HepG2 (cell line): ENCODE measurements around the gene MRGPRG. TPM values are rescaled to one million over a fixed set of nuclear protein-coding genes. Genes with fewer than 3 reads are reported as not detected.

Experiments used
- ATAC-seq: fragments of 200-7000 bp; cut with Tn5 transposase; 3 replicates; pipeline ENCODE4 v1.9.1; 2020; ENCODE audit warnings: mild to moderate bottlenecking, moderate library complexity
- BruUV-seq: library from RNA; stranded (reverse); fragments of 400-500 nt; replicated peaks from 2 replicates; lab custom pipeline; 2021; lab: Mats Ljungman, UMichigan
- CTCF ChIA-PET: fragments of 300-600 bp; formaldehyde crosslinking; extraction: SDS; loops from one replicate; lab custom pipeline; 2021; ENCODE audit warnings: low total read pairs, inconsistent platforms, low intra/inter-chr PET ratio; lab: Yijun Ruan, JAX
- POLR2A ChIA-PET: fragments of 350-600 bp; sonication (Branson Sonifier 250); formaldehyde crosslinking; loops from one replicate; lab custom pipeline; 2020; ENCODE audit warnings: antibody characterized with exemption, inconsistent platforms; lab: Yijun Ruan, JAX
- DNase-seq: peaks from one replicate; pipeline ENCODE4 v3.0.0-alpha.2; 2015; ENCODE audit warnings: low spot score
- FAIRE-seq: peaks from 3 replicates; lab custom pipeline; 2011; peaks lifted over from hg19 to GRCh38; lab: Jason Lieb, UNC
- H2AFZ ChIP-seq: one replicate; pipeline ENCODE4 v1.6.1; 2011; ENCODE audit warnings: low read length, inconsistent platforms
- H3K27ac ChIP-seq: fragments of 300-600 bp; 3 replicates; pipeline ENCODE4 v1.8.0; 2011; ENCODE audit warnings: mixed run types, mild to moderate bottlenecking, mixed read lengths, low read length, inconsistent platforms; ENCODE audit not compliant: insufficient read depth; ENCODE audit errors: extremely low read length
- H3K27me3 ChIP-seq, 2 experiments: fragments of 200-600 bp in 1 of 2; 2 replicates in 1 of 2; 3 replicates in 1 of 2; pipeline versions ENCODE4 v1.6.0 to v1.8.0; 2011; ENCODE audit warnings: low read length in 2 of 2, mild to moderate bottlenecking in 2 of 2, moderate library complexity in 2 of 2, inconsistent platforms in 1 of 2; ENCODE audit not compliant: insufficient read depth in 2 of 2, control insufficient read depth in 1 of 2
- H3K36me3 ChIP-seq, 2 experiments: fragments of 200-600 bp in 1 of 2; replicated peaks in 1 of 2; 2 replicates in 1 of 2; 3 replicates in 1 of 2; pipeline versions ENCODE4 v1.5.1 to v1.8.0; 2011; ENCODE audit warnings: low read length in 2 of 2, inconsistent platforms in 1 of 2; ENCODE audit not compliant: insufficient read depth in 2 of 2, control insufficient read depth in 1 of 2
- H3K4me1 ChIP-seq: 2 replicates; pipeline ENCODE4 v1.5.1; 2012; ENCODE audit warnings: low read length, inconsistent platforms; ENCODE audit not compliant: insufficient read depth
- H3K4me2 ChIP-seq: 2 replicates; pipeline ENCODE4 v1.6.0; 2011; ENCODE audit warnings: low read depth, low read length, inconsistent platforms
- H3K4me3 ChIP-seq, 3 experiments: fragments of 200-600 bp in 1 of 3; sonication (generic), shearing (Covaris generic) in 1 of 3; replicated peaks in 1 of 3; 2 replicates each; pipeline ENCODE4 v1.5.1; 2011 to 2016; ENCODE audit warnings: low read length in 3 of 3, inconsistent platforms in 2 of 3, low read depth in 2 of 3, mild to moderate bottlenecking in 2 of 3, control low read depth in 1 of 3, mixed read lengths in 1 of 3; ENCODE audit not compliant: insufficient read depth in 1 of 3
- H3K79me2 ChIP-seq: one replicate; pipeline ENCODE4 v1.6.1; 2011; ENCODE audit warnings: low read length, inconsistent platforms; ENCODE audit not compliant: insufficient read depth
- H3K9ac ChIP-seq: 2 replicates; pipeline ENCODE4 v1.6.0; 2011; ENCODE audit warnings: mild to moderate bottlenecking, low read depth, low read length, inconsistent platforms; ENCODE audit not compliant: insufficient read depth
- H3K9me3 ChIP-seq: 2 replicates; pipeline ENCODE4 v1.5.1; 2012; ENCODE audit warnings: mild to moderate bottlenecking, low read length
- H4K20me1 ChIP-seq: 2 replicates; pipeline ENCODE4 v1.6.0; 2011; ENCODE audit warnings: inconsistent platforms, mild to moderate bottlenecking, low read length, moderate library complexity; ENCODE audit not compliant: insufficient read depth
- HNRNPLL ChIP-seq: fragments of 200-400 bp; formaldehyde crosslinking; IDR thresholded peaks from 2 replicates; pipeline ENCODE4 v1.6.1; 2017; ENCODE audit warnings: mild to moderate bottlenecking, low read depth, low read length; ENCODE audit not compliant: poor library complexity, severe bottlenecking
- NR1H2 ChIP-seq: sonication (generic); formaldehyde crosslinking; IDR thresholded peaks from 2 replicates; pipeline ENCODE4 v1.8.1; 2022; ENCODE audit warnings: low read depth, missing genetic modification reagents, borderline replicate concordance
- PHF5A ChIP-seq: IDR thresholded peaks from one replicate; pipeline ENCODE4 v1.6.1; 2018; ENCODE audit warnings: low read depth, missing genetic modification reagents; ENCODE audit not compliant: unreplicated experiment
- RARG ChIP-seq: sonication (generic); formaldehyde crosslinking; IDR thresholded peaks from 2 replicates; pipeline ENCODE4 v1.4.0; 2020; ENCODE audit warnings: low read depth, mild to moderate bottlenecking, missing genetic modification reagents
- RCOR2 ChIP-seq: IDR thresholded peaks from 2 replicates; pipeline ENCODE4 v1.6.1; 2016; ENCODE audit warnings: missing biosample characterization, missing genetic modification reagents
- SCMH1 ChIP-seq: sonication (generic); formaldehyde crosslinking; IDR thresholded peaks from 2 replicates; pipeline ENCODE4 v1.9.0; 2021; ENCODE audit warnings: missing genetic modification reagents, mild to moderate bottlenecking, borderline replicate concordance
- ZBTB38 ChIP-seq: sonication (generic); formaldehyde crosslinking; IDR thresholded peaks from 2 replicates; pipeline ENCODE4 v1.5.1; 2020; ENCODE audit warnings: mild to moderate bottlenecking, missing genetic modification reagents
- ZBTB7A ChIP-seq: sonication (generic); formaldehyde crosslinking; IDR thresholded peaks from 2 replicates; pipeline ENCODE4 v1.8.0; 2022; ENCODE audit warnings: mild to moderate bottlenecking, missing genetic modification reagents
- ZMYM3 ChIP-seq: sonication (generic); formaldehyde crosslinking; IDR thresholded peaks from 2 replicates; pipeline ENCODE4 v1.5.1; 2020; ENCODE audit warnings: mild to moderate bottlenecking, missing genetic modification reagents
- ZNF251 ChIP-seq: sonication (generic); formaldehyde crosslinking; IDR thresholded peaks from 2 replicates; pipeline ENCODE4 v1.9.0; 2021; ENCODE audit warnings: mild to moderate bottlenecking, missing genetic modification reagents
- ZNF333 ChIP-seq: sonication (generic); formaldehyde crosslinking; IDR thresholded peaks from 2 replicates; pipeline ENCODE4 v1.4.0; 2020; ENCODE audit warnings: mild to moderate bottlenecking, missing genetic modification reagents, borderline replicate concordance
- ZNF549 ChIP-seq: sonication (generic); formaldehyde crosslinking; IDR thresholded peaks from 2 replicates; pipeline ENCODE4 v1.5.0; 2020; ENCODE audit warnings: missing genetic modification reagents
- ZNF605 ChIP-seq: sonication (generic); formaldehyde crosslinking; IDR thresholded peaks from 2 replicates; pipeline ENCODE4 v1.8.0; 2022; ENCODE audit warnings: mild to moderate bottlenecking, missing genetic modification reagents
- ZNF713 ChIP-seq: sonication (generic); formaldehyde crosslinking; IDR thresholded peaks from 2 replicates; pipeline ENCODE4 v1.4.0; 2020; ENCODE audit warnings: mild to moderate bottlenecking, missing genetic modification reagents
- ZSCAN9 ChIP-seq: IDR thresholded peaks from 2 replicates; pipeline ENCODE4 v1.6.1; 2016; ENCODE audit warnings: borderline replicate concordance
- WGBS: methylation state at CpG from one replicate; pipeline ENCODE4 v1.1.6; 2017; ENCODE audit warnings: low lambda C conversion rate; 5-methylcytosine and 5-hydroxymethylcytosine counted together
- in situ Hi-C: cut with HindIII; loops from 2 replicates; pipeline ENCODE4 v1.10.0; 2017; ENCODE audit warnings: low pct_unique_long_range_greater_than_20kb; ENCODE audit not compliant: extremely low pct_ligation_motif_present
- intact Hi-C: fragments of 100-400 bp; cut with micrococcal nuclease; formaldehyde crosslinking; loops from one replicate; pipeline ENCODE4 v1.10.0; 2022; ENCODE audit not compliant: unreplicated experiment
- polyA plus RNA-seq, 8 experiments: library from polyadenylated mRNA; depleted of rRNA in 3 of 8; stranded (reverse) in 7 of 8; unstranded in 1 of 8; fragments of >200 nt; fragmentation: Illumina TruSeq in 4 of 8; extraction: Trizol in 4 of 8; gene quantifications; 2 replicates each; pipeline versions ENCODE4 v1.2.1 to v1.2.3, GENCODE V29; 2011 to 2016; ENCODE audit warnings: low read depth in 4 of 8, missing spikeins in 1 of 8, mixed read lengths in 1 of 8; ENCODE audit not compliant: insufficient read depth in 1 of 8
- total RNA-seq, 5 experiments: library from RNA; depleted of rRNA; stranded (reverse); fragments of >200 nt; fragmentation: Illumina TruSeq; extraction: Trizol; gene quantifications; 2 replicates each; pipeline ENCODE4 v1.2.3, GENCODE V29; 2016; ENCODE audit warnings: low read depth in 1 of 5
- TF ChIP-seq, protein P1 (sequence below): sonication (generic); formaldehyde crosslinking; IDR thresholded peaks from 2 replicates; pipeline ENCODE4 v1.4.0; 2020; ENCODE audit warnings: missing genetic modification reagents
- TF ChIP-seq, protein P2 (sequence below): sonication (generic); formaldehyde crosslinking; IDR thresholded peaks from 2 replicates; pipeline ENCODE4 v1.9.0; 2022; ENCODE audit warnings: low read depth, missing genetic modification reagents

The MRGPRG gene
- total and polyA plus RNA-seq, 2 of the 13 experiments (the other 11 are each of a cell fraction or from before 2014, with no cell fraction given) = not detected

DNA sequence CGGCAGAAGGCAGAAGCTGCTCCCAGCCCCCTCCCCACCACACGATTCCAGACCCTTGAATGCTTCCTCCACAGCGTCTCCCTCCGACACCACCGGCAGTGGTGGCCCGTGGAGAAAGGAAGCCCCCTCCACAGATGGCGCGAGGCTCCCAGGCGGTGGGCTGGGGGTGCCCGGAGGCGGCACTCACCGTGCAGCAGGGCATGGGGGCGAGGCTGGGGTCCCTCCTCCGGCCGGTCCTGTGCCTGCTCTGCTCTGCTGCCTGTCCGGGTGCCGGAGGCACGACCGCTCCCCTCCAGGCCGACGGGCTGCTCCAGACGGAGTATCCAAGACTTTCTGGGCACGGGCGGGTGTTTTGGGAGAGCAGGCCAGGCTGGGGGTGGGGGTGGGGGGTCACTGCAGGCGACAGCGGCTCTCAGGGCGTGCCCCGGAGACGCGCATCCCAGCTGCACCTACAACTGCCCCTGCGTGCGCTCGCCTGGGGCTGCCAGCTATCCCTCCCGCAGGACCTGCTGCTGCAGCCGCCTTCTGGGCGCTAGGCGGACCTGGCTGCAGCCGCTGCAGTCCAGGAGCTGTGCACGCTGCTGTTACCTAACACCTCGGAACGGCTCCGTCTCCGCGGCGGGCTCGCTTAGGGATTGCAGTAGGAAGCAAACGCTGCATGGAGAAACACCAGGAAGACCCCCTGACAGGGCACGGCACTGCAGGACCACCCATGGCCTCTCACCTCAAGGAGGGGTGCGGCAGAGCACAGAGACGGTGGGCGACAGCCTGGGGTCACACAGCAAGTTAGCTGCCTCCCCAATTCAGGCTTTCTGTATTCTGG lies 15.2 kb downstream of the MRGPRG start (continued):
- TF ChIP-seq, protein P1, sequence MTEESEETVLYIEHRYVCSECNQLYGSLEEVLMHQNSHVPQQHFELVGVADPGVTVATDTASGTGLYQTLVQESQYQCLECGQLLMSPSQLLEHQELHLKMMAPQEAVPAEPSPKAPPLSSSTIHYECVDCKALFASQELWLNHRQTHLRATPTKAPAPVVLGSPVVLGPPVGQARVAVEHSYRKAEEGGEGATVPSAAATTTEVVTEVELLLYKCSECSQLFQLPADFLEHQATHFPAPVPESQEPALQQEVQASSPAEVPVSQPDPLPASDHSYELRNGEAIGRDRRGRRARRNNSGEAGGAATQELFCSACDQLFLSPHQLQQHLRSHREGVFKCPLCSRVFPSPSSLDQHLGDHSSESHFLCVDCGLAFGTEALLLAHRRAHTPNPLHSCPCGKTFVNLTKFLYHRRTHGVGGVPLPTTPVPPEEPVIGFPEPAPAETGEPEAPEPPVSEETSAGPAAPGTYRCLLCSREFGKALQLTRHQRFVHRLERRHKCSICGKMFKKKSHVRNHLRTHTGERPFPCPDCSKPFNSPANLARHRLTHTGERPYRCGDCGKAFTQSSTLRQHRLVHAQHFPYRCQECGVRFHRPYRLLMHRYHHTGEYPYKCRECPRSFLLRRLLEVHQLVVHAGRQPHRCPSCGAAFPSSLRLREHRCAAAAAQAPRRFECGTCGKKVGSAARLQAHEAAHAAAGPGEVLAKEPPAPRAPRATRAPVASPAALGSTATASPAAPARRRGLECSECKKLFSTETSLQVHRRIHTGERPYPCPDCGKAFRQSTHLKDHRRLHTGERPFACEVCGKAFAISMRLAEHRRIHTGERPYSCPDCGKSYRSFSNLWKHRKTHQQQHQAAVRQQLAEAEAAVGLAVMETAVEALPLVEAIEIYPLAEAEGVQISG (CRISPR knock-in tag) = no peak
- no peak for TF ChIP-seq ZNF605 (CRISPR knock-in tag)
- TF ChIP-seq ZMYM3 = peak; percentile 57; the same call in 1 of the 2 replicates
- TF ChIP-seq RCOR2 (CRISPR knock-in tag) = no peak
- no peak for TF ChIP-seq ZNF333 (CRISPR knock-in tag)

DNA sequence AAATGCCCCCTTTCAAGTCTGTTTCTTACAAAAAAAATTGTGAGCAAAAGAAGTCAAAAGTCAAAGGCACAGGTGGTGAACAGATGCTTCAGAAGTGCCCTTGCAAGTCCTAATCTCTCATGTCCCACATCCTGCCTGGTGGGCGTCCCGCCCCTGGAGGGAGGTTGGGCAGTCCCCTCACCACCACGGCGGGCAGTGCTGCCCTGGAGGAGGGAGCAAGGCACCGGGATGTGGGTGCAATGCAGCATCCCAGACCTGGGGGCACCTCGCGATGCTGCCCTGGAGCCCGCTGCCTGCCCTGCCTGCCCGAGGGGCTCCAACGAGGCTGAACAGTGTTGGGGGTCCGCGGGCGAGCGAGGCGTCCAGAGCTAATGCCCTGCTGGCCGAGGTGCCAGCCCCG lies 15.9 kb downstream of the MRGPRG start:
- intact Hi-C loops = no loop called here
- CTCF ChIA-PET = no interaction called here

More for the DNA sequence above, 15.9 kb downstream of the MRGPRG start:
- DNase-seq (no peak), ATAC-seq (no peak), FAIRE-seq (no peak)
- Histone ChIP-seq H3K27me3 (peaks cover 20 to 72% of the 10 kb centered on the region in 2 experiments; a peak in 4 of 5 replicates), H3K27ac (no peak overlapping the region), H2AFZ (no peak overlapping the region), H3K9ac (no peak overlapping the region), H3K79me2 (no peaks in the 10 kb centered on the region), H3K4me3 (no peak overlapping the region), H3K4me1 (no peaks in the 10 kb centered on the region), H3K4me2 (no peak overlapping the region), H3K9me3 (no peaks in the 10 kb centered on the region), H3K36me3 (no peaks in the 10 kb centered on the region), H4K20me1 (0 out of 2 replicates have a peak, but pooled peaks cover 4% of the 10 kb centered on the region)
- TF ChIP-seq RARG (no peak), ZSCAN9 (CRISPR knock-in tag) (no peak), PHF5A (CRISPR knock-in tag) (no peak), ZBTB7A (CRISPR knock-in tag) (no peak), ZNF549 (CRISPR knock-in tag) (no peak), ZBTB38 (CRISPR knock-in tag) (no peak), ZNF713 (CRISPR knock-in tag) (no peak), SCMH1 (no peak), ZNF251 (CRISPR knock-in tag) (no peak), HNRNPLL (no peak), NR1H2 (CRISPR knock-in tag) (no peak)
- TF ChIP-seq, protein P2, sequence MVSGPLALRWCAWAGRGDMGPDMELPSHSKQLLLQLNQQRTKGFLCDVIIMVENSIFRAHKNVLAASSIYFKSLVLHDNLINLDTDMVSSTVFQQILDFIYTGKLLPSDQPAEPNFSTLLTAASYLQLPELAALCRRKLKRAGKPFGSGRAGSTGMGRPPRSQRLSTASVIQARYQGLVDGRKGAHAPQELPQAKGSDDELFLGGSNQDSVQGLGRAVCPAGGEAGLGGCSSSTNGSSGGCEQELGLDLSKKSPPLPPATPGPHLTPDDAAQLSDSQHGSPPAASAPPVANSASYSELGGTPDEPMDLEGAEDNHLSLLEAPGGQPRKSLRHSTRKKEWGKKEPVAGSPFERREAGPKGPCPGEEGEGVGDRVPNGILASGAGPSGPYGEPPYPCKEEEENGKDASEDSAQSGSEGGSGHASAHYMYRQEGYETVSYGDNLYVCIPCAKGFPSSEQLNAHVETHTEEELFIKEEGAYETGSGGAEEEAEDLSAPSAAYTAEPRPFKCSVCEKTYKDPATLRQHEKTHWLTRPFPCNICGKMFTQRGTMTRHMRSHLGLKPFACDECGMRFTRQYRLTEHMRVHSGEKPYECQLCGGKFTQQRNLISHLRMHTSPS = no peak
- BruUV-seq = no TSS peak
- in situ Hi-C loops = no loop called here
- POLR2A ChIA-PET = no interaction called here
- 0% methylated on average over 2 of the region's 17 CpGs for WGBS
